Measurements from ENCODE around the gene NDUFA11.

GRCh38 chr19:5908773-5909442, 5.3 kb upstream of the NDUFA11 start:
- TF ChIP-seq CTCF (IDR thresholded peaks at IDR 0.05) (no peak), POLR2A (IDR thresholded peaks at IDR 0.05) (no peak)

Measured in breast epithelium (tissue), 3 donors.